ENCODE results near the gene ARMC12. TPM values are rescaled to one million over a fixed set of nuclear protein-coding genes. Genes with fewer than 3 reads are reported as not detected.

Gene ARMC12
- total RNA-seq, 4 donors from 2014 or later: 0.68 to 1.5 TPM; not detected in 2

DNA sequence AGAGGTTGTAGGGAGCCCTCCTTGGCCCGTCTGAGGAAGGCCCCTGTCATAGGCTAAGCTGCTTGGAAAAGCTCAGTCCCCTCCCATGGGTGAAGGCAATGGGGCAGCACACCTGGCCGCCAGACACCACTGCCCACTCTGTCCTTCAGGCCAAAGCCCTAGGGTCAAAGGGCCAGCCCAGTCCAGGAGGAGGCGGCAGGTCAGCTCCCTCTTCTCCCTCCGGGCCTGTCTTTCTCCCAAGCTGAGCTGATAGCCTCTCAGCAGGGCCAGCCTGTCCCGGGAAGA, 34.5 kb downstream of the ARMC12 start:
- TF ChIP-seq, protein P1, sequence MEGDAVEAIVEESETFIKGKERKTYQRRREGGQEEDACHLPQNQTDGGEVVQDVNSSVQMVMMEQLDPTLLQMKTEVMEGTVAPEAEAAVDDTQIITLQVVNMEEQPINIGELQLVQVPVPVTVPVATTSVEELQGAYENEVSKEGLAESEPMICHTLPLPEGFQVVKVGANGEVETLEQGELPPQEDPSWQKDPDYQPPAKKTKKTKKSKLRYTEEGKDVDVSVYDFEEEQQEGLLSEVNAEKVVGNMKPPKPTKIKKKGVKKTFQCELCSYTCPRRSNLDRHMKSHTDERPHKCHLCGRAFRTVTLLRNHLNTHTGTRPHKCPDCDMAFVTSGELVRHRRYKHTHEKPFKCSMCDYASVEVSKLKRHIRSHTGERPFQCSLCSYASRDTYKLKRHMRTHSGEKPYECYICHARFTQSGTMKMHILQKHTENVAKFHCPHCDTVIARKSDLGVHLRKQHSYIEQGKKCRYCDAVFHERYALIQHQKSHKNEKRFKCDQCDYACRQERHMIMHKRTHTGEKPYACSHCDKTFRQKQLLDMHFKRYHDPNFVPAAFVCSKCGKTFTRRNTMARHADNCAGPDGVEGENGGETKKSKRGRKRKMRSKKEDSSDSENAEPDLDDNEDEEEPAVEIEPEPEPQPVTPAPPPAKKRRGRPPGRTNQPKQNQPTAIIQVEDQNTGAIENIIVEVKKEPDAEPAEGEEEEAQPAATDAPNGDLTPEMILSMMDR (IDR thresholded peaks at IDR 0.05): no peak
- TF ChIP-seq POLR2AphosphoS5 (IDR thresholded peaks at IDR 0.05): no peak
- TF ChIP-seq EP300 (IDR thresholded peaks at IDR 0.05; ENCODE audit: low read depth): no peak
- no peak for TF ChIP-seq POLR2A (IDR thresholded peaks at IDR 0.05)
- peaks cover 0 to 4% (median 1%) of the 10 kb centered on the region in 4 donors for H3K4me1 ChIP-seq
- no peaks in the 10 kb centered on the region for H3K9me3 ChIP-seq
- H3K36me3 ChIP-seq: no peaks in the 10 kb centered on the region
- peaks cover 28% of the 10 kb centered on the region for H3K27me3 ChIP-seq
- in situ Hi-C loops (cut with MboI; ENCODE audit: low pct_ligation_motif_present in 1 of 4, low pct_unique_long_range_greater_than_20kb in 1 of 4, low sequenced_read_pairs in 3 of 4): no loop called here
- intact Hi-C loops (cut with DNase I; ENCODE audit: low total_unique reads): no loop called here
- 53% methylated on average over 5 of the region's 5 CpGs; no CpG with 5 or more reads in 1 of the 2 donors for WGBS, 2 donors (ENCODE audit: low coverage in 1 of 2)
- no peak for DNase-seq
- no peak overlapping the region for H3K27ac ChIP-seq
- no peak overlapping the region for H3K4me3 ChIP-seq

DNA sequence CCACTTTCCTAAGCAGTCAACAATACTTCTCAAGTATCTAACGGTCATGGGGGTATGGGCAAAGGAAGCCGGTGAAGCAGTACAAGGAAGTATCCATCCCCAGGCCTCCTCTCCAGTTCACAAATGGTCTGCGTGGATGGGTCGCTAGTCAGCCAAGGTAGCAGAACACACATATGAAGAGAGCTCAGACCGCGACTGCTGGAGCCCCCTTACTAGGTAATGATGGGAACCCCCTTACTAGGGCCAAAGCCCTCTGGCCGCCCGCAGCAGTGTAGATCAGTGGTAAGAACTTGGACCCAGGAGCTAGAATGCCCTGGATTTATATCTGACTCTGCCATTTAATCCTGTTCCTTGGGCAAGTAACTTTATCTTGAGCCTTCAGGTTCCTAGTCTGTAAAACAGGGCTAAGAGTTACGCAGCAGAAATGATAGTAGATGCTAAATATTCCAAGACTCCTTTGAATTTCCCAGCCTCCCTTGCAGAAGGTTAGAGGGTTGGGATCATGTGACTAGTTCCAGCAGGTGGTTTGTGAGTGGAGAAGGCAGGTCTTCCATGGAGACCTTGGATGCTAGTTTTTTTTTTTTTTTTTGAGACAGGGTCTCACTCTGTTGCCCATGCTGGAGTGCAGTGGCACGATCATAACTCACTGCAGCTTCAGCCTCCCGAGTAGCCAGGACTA, 37.4 kb downstream of the ARMC12 start:
- Histone ChIP-seq H3K4me1 (peaks cover 0 to 8% (median 4%) of the 10 kb centered on the region in 4 donors), H3K4me3 (no peak overlapping the region), H3K27ac (no peak overlapping the region), H3K36me3 (no peaks in the 10 kb centered on the region), H3K9me3 (no peaks in the 10 kb centered on the region), H3K27me3 (peaks cover 42% of the 10 kb centered on the region)
- no peak for DNase-seq
- in situ Hi-C loops (cut with MboI; ENCODE audit: low pct_ligation_motif_present in 1 of 4, low pct_unique_long_range_greater_than_20kb in 1 of 4, low sequenced_read_pairs in 3 of 4): no loop called here
- TF ChIP-seq POLR2A (IDR thresholded peaks at IDR 0.05) (no peak), POLR2AphosphoS5 (IDR thresholded peaks at IDR 0.05) (no peak), EP300 (IDR thresholded peaks at IDR 0.05; ENCODE audit: low read depth) (no peak)
- TF ChIP-seq, protein P1 (IDR thresholded peaks at IDR 0.05): no peak
- intact Hi-C loops (cut with DNase I; ENCODE audit: low total_unique reads): no loop called here
- 70 to 80% methylated on average over 1 to 11 of the region's 11 CpGs for WGBS, 2 donors (ENCODE audit: low coverage in 1 of 2)

DNA sequence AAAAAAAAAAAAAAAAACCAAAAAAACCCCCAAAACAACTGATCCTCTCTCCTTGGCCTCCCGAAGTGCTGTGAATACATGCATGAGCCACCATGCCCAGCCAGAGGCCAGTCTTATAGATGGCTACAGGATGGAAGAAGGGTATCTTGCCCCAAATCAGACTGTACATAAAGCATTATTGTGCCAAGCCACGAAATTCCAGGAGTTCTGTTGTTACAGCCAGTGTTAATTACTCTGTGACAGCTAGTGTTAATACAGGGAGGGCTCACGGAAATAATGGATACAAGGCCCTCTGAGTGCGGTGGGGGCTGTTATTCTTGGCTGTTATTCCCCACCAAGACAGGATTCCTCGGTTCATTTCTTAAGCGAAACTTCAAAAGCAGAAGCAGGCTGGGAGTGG, 38.2 kb downstream of the ARMC12 start:
- H3K4me1 ChIP-seq: peaks cover 0 to 8% (median 4%) of the 10 kb centered on the region in 4 donors
- no peak overlapping the region for H3K27ac ChIP-seq
- no peak overlapping the region for H3K4me3 ChIP-seq
- H3K9me3 ChIP-seq: no peaks in the 10 kb centered on the region
- intact Hi-C loops (cut with DNase I; ENCODE audit: low total_unique reads): no loop called here
- no peak for DNase-seq
- TF ChIP-seq EP300 (IDR thresholded peaks at IDR 0.05; ENCODE audit: low read depth) (no peak), POLR2A (IDR thresholded peaks at IDR 0.05) (no peak), POLR2AphosphoS5 (IDR thresholded peaks at IDR 0.05) (no peak)
- in situ Hi-C loops (cut with MboI; ENCODE audit: low pct_ligation_motif_present in 1 of 4, low pct_unique_long_range_greater_than_20kb in 1 of 4, low sequenced_read_pairs in 3 of 4): loop anchor here in 1 of 4 donors (25.0 kb wide), 1 partner anchor 1837 kb away; no protein-coding TSS in a partner anchor
- H3K36me3 ChIP-seq: no peaks in the 10 kb centered on the region
- WGBS, 2 donors (ENCODE audit: low coverage in 1 of 2): 82 to 83% methylated on average over 5 to 6 of the region's 6 CpGs
- H3K27me3 ChIP-seq: peaks cover 42% of the 10 kb centered on the region

DNA sequence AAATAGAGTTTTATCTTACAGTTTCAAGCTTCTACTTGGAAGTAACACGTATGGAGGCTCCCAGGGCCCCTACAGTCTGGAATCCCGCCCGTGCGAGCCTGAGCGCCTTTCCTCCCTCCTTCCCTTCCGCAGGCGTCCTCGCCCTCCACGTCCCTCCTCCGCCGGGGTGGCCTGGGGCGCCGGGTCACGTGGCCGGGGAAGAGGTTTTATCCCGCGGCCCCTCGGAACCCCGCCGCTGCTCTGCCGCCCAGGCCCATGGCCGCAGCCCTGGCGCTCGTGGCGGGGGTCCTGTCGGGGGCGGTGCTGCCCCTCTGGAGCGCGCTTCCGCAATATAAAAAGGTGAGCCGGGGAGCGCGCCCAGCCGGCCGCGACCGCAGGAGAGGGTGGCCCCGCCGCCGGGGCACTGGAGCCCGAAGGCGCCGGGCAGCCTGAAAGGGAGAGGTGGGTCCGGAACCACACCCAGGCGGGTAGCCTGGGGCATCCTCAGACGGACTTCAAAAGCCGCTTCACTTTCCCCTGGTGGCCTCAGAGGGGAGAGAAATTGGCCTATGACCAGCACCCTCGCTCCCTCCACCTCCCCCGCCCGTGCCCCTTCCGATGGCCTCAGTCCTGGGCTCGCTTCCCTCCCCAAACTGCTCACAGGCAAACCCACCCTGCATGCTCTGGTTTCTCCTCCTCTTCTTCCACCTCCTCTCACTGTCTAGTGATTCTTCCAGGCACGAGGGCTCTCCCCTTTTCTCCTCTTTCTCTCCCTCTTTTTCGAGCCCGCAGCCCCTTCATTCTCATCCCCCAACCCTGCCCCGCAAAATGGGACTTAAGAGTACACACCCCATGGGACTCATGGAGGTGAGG, 39.8 kb downstream of the ARMC12 start, which contains the start of gene CLPSL2:
TSS of gene CLPSL2 (plus strand) at position 235 of the 852 bp plus-strand sequence. CDS start at position 256, 21 bp downstream.
- 0 to 8% methylated on average over 6 to 36 of the region's 56 CpGs for WGBS, 2 donors (ENCODE audit: low coverage in 1 of 2)
- H3K9me3 ChIP-seq: no peaks in the 10 kb centered on the region
- H3K27me3 ChIP-seq: peaks cover 42% of the 10 kb centered on the region
- H3K27ac ChIP-seq: no peak within 1 kb of the TSS
- H3K36me3 ChIP-seq: no peaks in the 10 kb centered on the region
- peaks cover 0 to 8% (median 4%) of the 10 kb centered on the region in 4 donors for H3K4me1 ChIP-seq
- intact Hi-C loops (cut with DNase I; ENCODE audit: low total_unique reads): no loop called here
- H3K4me3 ChIP-seq: peak within 1 kb of the TSS; percentile 6 to 51 (median 29)
- in situ Hi-C loops (cut with MboI; ENCODE audit: low pct_ligation_motif_present in 1 of 4, low pct_unique_long_range_greater_than_20kb in 1 of 4, low sequenced_read_pairs in 3 of 4): loop anchor here in 1 of 4 donors (25.0 kb wide), 1 partner anchor 1836 kb away; no protein-coding TSS in a partner anchor
- DNase-seq: no peak
- TF ChIP-seq, protein P1 (IDR thresholded peaks at IDR 0.05): no peak
- no peak for TF ChIP-seq POLR2AphosphoS5 (IDR thresholded peaks at IDR 0.05)
- no peak for TF ChIP-seq POLR2A (IDR thresholded peaks at IDR 0.05)
- TF ChIP-seq EP300 (IDR thresholded peaks at IDR 0.05; ENCODE audit: low read depth): no peak

All from transverse colon (tissue), 4 donors.